K562 (cell line): Measurements from ENCODE around the gene RALGPS1. TPM values are rescaled to one million over a fixed set of nuclear protein-coding genes. Genes with fewer than 3 reads are reported as not detected.

Experiments used
- ATAC-seq: fragments of 200-7000 bp; cut with Tn5 transposase; 3 replicates; pipeline ENCODE4 v1.9.1; 2020; ENCODE audit warnings: moderate library complexity
- BruUV-seq: library from RNA; stranded (reverse); fragments of 400-500 nt; replicated peaks from 2 replicates; lab custom pipeline; 2021; lab: Mats Ljungman, UMichigan
- CTCF ChIA-PET: fragments of 300-600 bp; formaldehyde crosslinking; extraction: SDS; loops from one replicate; lab custom pipeline; 2021; ENCODE audit warnings: low intra/inter-chr PET ratio; lab: Yijun Ruan, JAX
- POLR2A ChIA-PET: fragments of 300-600, 350-650 bp; sonication (Branson Sonifier 250); formaldehyde crosslinking; extraction: SDS; loops from one replicate; lab custom pipeline; 2021; ENCODE audit warnings: antibody characterized with exemption, inconsistent platforms; lab: Yijun Ruan, JAX
- DNase-seq, 4 experiments: peaks; one replicate each; pipeline versions ENCODE4 v3.0.0 to v3.0.0-alpha.2; 2011 to 2018; ENCODE audit warnings: low spot score in 3 of 4, mixed read lengths in 3 of 4; ENCODE audit errors: extremely low read depth in 1 of 4
- FAIRE-seq: peaks from 2 replicates; lab custom pipeline; 2011; peaks lifted over from hg19 to GRCh38; lab: Jason Lieb, UNC
- H2AFZ ChIP-seq: 2 replicates; pipeline ENCODE4 v1.6.0; 2011; ENCODE audit warnings: low read depth, low read length, control low read depth, inconsistent platforms
- H3K27ac ChIP-seq: fragments of 200-600 bp; 3 replicates; pipeline ENCODE4 v1.8.0; 2011; ENCODE audit warnings: low read depth, mild to moderate bottlenecking, control low read depth, inconsistent platforms, low read length, moderate library complexity, mixed read lengths; ENCODE audit errors: extremely low read depth
- H3K27me3 ChIP-seq, 2 experiments: fragments of 300-600 bp in 1 of 2; 2 replicates in 1 of 2; 3 replicates in 1 of 2; pipeline versions ENCODE4 v1.6.0 to v1.8.0; 2011; ENCODE audit warnings: inconsistent platforms in 2 of 2, low read length in 2 of 2, mild to moderate bottlenecking in 1 of 2, mixed read lengths in 1 of 2, moderate library complexity in 1 of 2; ENCODE audit not compliant: control insufficient read depth in 2 of 2, insufficient read depth in 2 of 2
- H3K36me3 ChIP-seq: fragments of 300-600 bp; 3 replicates; pipeline ENCODE4 v1.8.0; 2011; ENCODE audit warnings: mild to moderate bottlenecking, low read length, inconsistent platforms; ENCODE audit not compliant: control insufficient read depth, insufficient read depth
- H3K4me1 ChIP-seq, 2 experiments: fragments of 200-600 bp in 1 of 2; replicated peaks in 1 of 2; 2 replicates in 1 of 2; 3 replicates in 1 of 2; pipeline versions ENCODE4 v1.5.1 to v1.8.0; 2011; ENCODE audit warnings: inconsistent platforms in 2 of 2, low read length in 2 of 2, mild to moderate bottlenecking in 1 of 2, mixed read lengths in 1 of 2, moderate library complexity in 1 of 2; ENCODE audit not compliant: control insufficient read depth in 2 of 2, insufficient read depth in 2 of 2
- H3K4me2 ChIP-seq: 2 replicates; pipeline ENCODE4 v1.6.1; 2011; ENCODE audit warnings: low read length, control low read depth, inconsistent platforms, mixed read lengths; ENCODE audit not compliant: insufficient read depth
- H3K4me3 ChIP-seq: fragments of 200-600 bp; sonication (generic), shearing (Covaris generic); 2 replicates; pipeline ENCODE4 v1.5.1; 2016; ENCODE audit warnings: control low read depth, inconsistent platforms
- H3K79me2 ChIP-seq: fragments of 200-600 bp; 3 replicates; pipeline ENCODE4 v1.8.0; 2011; ENCODE audit warnings: low read length, inconsistent platforms; ENCODE audit not compliant: control insufficient read depth, insufficient read depth
- H3K9ac ChIP-seq, 2 experiments: 2 replicates each; pipeline versions ENCODE4 v1.6.0 to v1.6.1; 2011; ENCODE audit warnings: low read depth in 2 of 2, low read length in 2 of 2, control low read depth in 1 of 2, inconsistent platforms in 1 of 2, mild to moderate bottlenecking in 1 of 2, mixed read lengths in 1 of 2; ENCODE audit not compliant: insufficient read depth in 1 of 2
- H3K9me1 ChIP-seq: one replicate; pipeline ENCODE4 v1.6.0; 2011; ENCODE audit warnings: inconsistent platforms, mild to moderate bottlenecking, low read length, moderate library complexity; ENCODE audit not compliant: control insufficient read depth, insufficient read depth
- H3K9me3 ChIP-seq: replicated peaks from 2 replicates; pipeline ENCODE4 v1.5.1; 2011; ENCODE audit warnings: low read depth, low read length, inconsistent platforms; ENCODE audit not compliant: control insufficient read depth, insufficient read depth
- H4K20me1 ChIP-seq: replicated peaks from 2 replicates; pipeline ENCODE4 v1.6.1; 2011; ENCODE audit warnings: low read length, inconsistent platforms, mixed read lengths; ENCODE audit not compliant: control insufficient read depth, insufficient read depth
- BCL6 ChIP-seq: fragments of 250-450 bp; sonication (Bioruptor Pico); IDR thresholded peaks from 2 replicates; pipeline ENCODE4 v1.4.0; 2020
- HMG20A ChIP-seq: fragments of 450-650 bp; formaldehyde crosslinking; conservative IDR thresholded peaks from 2 replicates; pipeline ENCODE4 v1.4.0; 2020; ENCODE audit warnings: mild to moderate bottlenecking, mixed read lengths
- KAT2B ChIP-seq: IDR thresholded peaks from one replicate; pipeline ENCODE4 v1.6.1; 2012; ENCODE audit warnings: low read depth, mild to moderate bottlenecking, control low read depth, inconsistent platforms, low read length, moderate library complexity
- LEF1 ChIP-seq: fragments of 450-650 bp; IDR thresholded peaks from 2 replicates; pipeline ENCODE4 v1.6.1; 2016; ENCODE audit warnings: mild to moderate bottlenecking
- MEIS2 ChIP-seq: fragments of 450-650 bp; IDR thresholded peaks from 2 replicates; pipeline ENCODE4 v1.6.1; 2014; ENCODE audit warnings: mild to moderate bottlenecking; ENCODE audit not compliant: partially characterized antibody
- RNF2 ChIP-seq: sonication (generic); IDR thresholded peaks from 2 replicates; pipeline ENCODE4 v1.6.1; 2016
- SUPT5H ChIP-seq: fragments of 450-650 bp; IDR thresholded peaks from 2 replicates; pipeline ENCODE4 v1.6.1; 2016
- TEAD4 ChIP-seq, 2 experiments: sonication (generic) in 1 of 2; formaldehyde crosslinking in 1 of 2; IDR thresholded peaks; 2 replicates each; pipeline versions ENCODE4 v1.6.1 to v1.8.0; 2012 to 2022; ENCODE audit warnings: borderline replicate concordance in 1 of 2, inconsistent platforms in 1 of 2, low read length in 1 of 2, mild to moderate bottlenecking in 1 of 2, missing genetic modification reagents in 1 of 2
- ZBTB26 ChIP-seq: fragments of 450-650 bp; formaldehyde crosslinking; IDR thresholded peaks from 2 replicates; pipeline ENCODE4 v1.4.0; 2022; ENCODE audit warnings: missing genetic modification characterization
- ZNF239 ChIP-seq: fragments of 250-450 bp; sonication (Bioruptor Pico); IDR thresholded peaks from 2 replicates; pipeline ENCODE4 v1.4.0; 2020; ENCODE audit warnings: mild to moderate bottlenecking
- ZNF408 ChIP-seq: fragments of 250-450 bp; sonication (Bioruptor Pico); IDR thresholded peaks from 2 replicates; pipeline ENCODE4 v1.4.0; 2020; ENCODE audit warnings: low read depth, mild to moderate bottlenecking, moderate library complexity
- WGBS: fragments of 100-300 bp; shearing (Covaris generic); methylation state at CpG from one replicate; pipeline ENCODE4 v1.1.6; 2016; ENCODE audit warnings: low coverage, mixed read lengths; ENCODE audit not compliant: insufficient coverage; ENCODE audit errors: missing lambda C conversion rate; 5-methylcytosine and 5-hydroxymethylcytosine counted together
- in situ Hi-C: fragments of 300-500 bp; cut with MboI; formaldehyde crosslinking; loops from 4 replicates; pipeline ENCODE4 v1.15.0; 2018; ENCODE audit warnings: inconsistent platforms, mixed read lengths
- intact Hi-C: fragments of 100-400 bp; cut with micrococcal nuclease; formaldehyde crosslinking; loops from 2 replicates; pipeline ENCODE4 v1.14.2; 2022
- polyA plus RNA-seq, 8 experiments: library from polyadenylated mRNA; depleted of rRNA in 4 of 8; stranded (reverse) in 5 of 8; unstranded in 3 of 8; fragments of >200 nt; fragmentation: Nextera tagmentation in 2 of 8; fragmentation: Illumina TruSeq in 1 of 8; extraction: Ambion mirVana in 2 of 8; extraction: Trizol in 1 of 8; gene quantifications; 2 replicates each; pipeline versions ENCODE4 v1.2.1 to v1.2.3, GENCODE V29; 2011 to 2014; ENCODE audit warnings: inconsistent platforms in 1 of 8, missing spikeins in 1 of 8
- total RNA-seq, 7 experiments: library from RNA; depleted of rRNA in 6 of 7; stranded (reverse); fragments of >200 nt in 6 of 7; fragmentation: Illumina TruSeq in 2 of 7; extraction: Trizol in 2 of 7; gene quantifications; 2 replicates each; pipeline versions ENCODE4 v1.2.1 to v1.2.3, GENCODE V29; 2011 to 2021; ENCODE audit warnings: low replicate concordance in 1 of 7
- TF ChIP-seq, protein P1 (sequence below), 2 experiments: fragments of 200-800 bp in 1 of 2; sonication (Bioruptor generic) in 1 of 2; sonication (generic) in 1 of 2; formaldehyde crosslinking in 1 of 2; IDR thresholded peaks in 1 of 2; conservative IDR thresholded peaks in 1 of 2; 2 replicates each; pipeline versions ENCODE4 v1.5.0 to v1.6.1; 2016 to 2020; ENCODE audit warnings: missing compliant biosample characterization in 1 of 2, missing genetic modification characterization in 1 of 2, missing genetic modification reagents in 1 of 2

The RALGPS1 gene
- total and polyA plus RNA-seq, 9 of the 15 experiments (the other 6 are each of a cell fraction or from before 2014, with no cell fraction given) = 0.04 to 2.6 (median 1.5) TPM

GRCh38 chr9:127215268-127216209 lies 301.0 kb downstream of the RALGPS1 start:
- ChIA-PET CTCF (no interaction called here), POLR2A (interaction anchor here (0.6 to 1.2 kb wide), 3 partner anchors 8 to 174 kb away, joined by 3 read pairs; no protein-coding TSS in a partner anchor)
- no peak for DNase-seq
- no peak overlapping the region for H2AFZ ChIP-seq
- WGBS = 9% methylated on average over 14 of the region's 14 CpGs
- no peaks in the 10 kb centered on the region for H3K79me2 ChIP-seq
- H3K27me3 ChIP-seq = peaks cover 27 to 74% of the 10 kb centered on the region in 2 experiments
- no peak overlapping the region for H3K27ac ChIP-seq
- H3K9me3 ChIP-seq = no peaks in the 10 kb centered on the region
- no peak for FAIRE-seq
- in situ Hi-C loops (loop anchor here (10.0 kb wide), 1 partner anchor 709 kb away; no protein-coding TSS in a partner anchor), intact Hi-C loops (loop anchor here (5.0 kb wide), 2 partner anchors 182 to 282 kb away; partner anchors contain the start of gene SLC2A8)
- H3K4me2 ChIP-seq = no peak overlapping the region
- no peak for ATAC-seq
- 0 out of 2 replicates have a peak, but pooled peaks cover 3% of the 10 kb centered on the region for H4K20me1 ChIP-seq
- BruUV-seq = no TSS peak
- H3K36me3 ChIP-seq = no peaks in the 10 kb centered on the region
- H3K9ac ChIP-seq = no peak overlapping the region
- H3K4me3 ChIP-seq = no peak overlapping the region
- H3K4me1 ChIP-seq = peaks cover 0 to 6% of the 10 kb centered on the region in 2 experiments; a peak in 1 of 5 replicates
- no peaks in the 10 kb centered on the region for H3K9me1 ChIP-seq
- no peak for TF ChIP-seq TEAD4 (IDR thresholded peaks at IDR 0.05; ENCODE audit: low read length)
- no peak for TF ChIP-seq TEAD4 (CRISPR knock-in tag; IDR thresholded peaks at IDR 0.05; ENCODE audit: borderline replicate concordance)
- TF ChIP-seq KAT2B = no peak
- TF ChIP-seq, protein P1, sequence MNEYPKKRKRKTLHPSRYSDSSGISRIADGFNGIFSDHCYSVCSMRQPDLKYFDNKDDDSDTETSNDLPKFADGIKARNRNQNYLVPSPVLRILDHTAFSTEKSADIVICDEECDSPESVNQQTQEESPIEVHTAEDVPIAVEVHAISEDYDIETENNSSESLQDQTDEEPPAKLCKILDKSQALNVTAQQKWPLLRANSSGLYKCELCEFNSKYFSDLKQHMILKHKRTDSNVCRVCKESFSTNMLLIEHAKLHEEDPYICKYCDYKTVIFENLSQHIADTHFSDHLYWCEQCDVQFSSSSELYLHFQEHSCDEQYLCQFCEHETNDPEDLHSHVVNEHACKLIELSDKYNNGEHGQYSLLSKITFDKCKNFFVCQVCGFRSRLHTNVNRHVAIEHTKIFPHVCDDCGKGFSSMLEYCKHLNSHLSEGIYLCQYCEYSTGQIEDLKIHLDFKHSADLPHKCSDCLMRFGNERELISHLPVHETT (CRISPR knock-in tag; conservative IDR thresholded peaks at IDR 0.05 in 1 of 2, IDR thresholded peaks at IDR 0.05 in 1 of 2) = no peak
- TF ChIP-seq SUPT5H = no peak
- no peak for TF ChIP-seq BCL6 (CRISPR knock-in tag)
- TF ChIP-seq MEIS2 = no peak
- TF ChIP-seq RNF2 = no peak
- TF ChIP-seq ZBTB26 (CRISPR knock-in tag) = no peak
- no peak for TF ChIP-seq ZNF408 (CRISPR knock-in tag)
- TF ChIP-seq ZNF239 (CRISPR knock-in tag) = no peak
- TF ChIP-seq LEF1 = no peak
- TF ChIP-seq HMG20A (CRISPR knock-in tag) = no peak
